GM23338 (cell line): Measurements from ENCODE around the gene ZBTB20. TPM values are rescaled to one million over a fixed set of nuclear protein-coding genes. Genes with fewer than 3 reads are reported as not detected.

Source experiments
- ATAC-seq: fragments of 200-7000 bp; cut with Tn5 transposase; 3 replicates; pipeline ENCODE4 v1.9.1; 2020
- DNase-seq: peaks from one replicate; pipeline ENCODE4 v3.0.0-alpha.2; 2015; ENCODE audit warnings: low spot score
- H2AFZ ChIP-seq: fragments of 200-600 bp; sonication (generic); 2 replicates; pipeline ENCODE4 v1.8.0; 2016; ENCODE audit warnings: antibody characterized with exemption, mild to moderate bottlenecking, moderate library complexity
- H3F3A ChIP-seq: fragments of 200-600 bp; sonication (generic); replicated peaks from 2 replicates; pipeline ENCODE4 v1.8.0; 2017; ENCODE audit warnings: antibody characterized with exemption, mixed run types, low read depth
- H3K27ac ChIP-seq: fragments of 200-600 bp; sonication (generic); 2 replicates; pipeline ENCODE4 v1.6.1; 2016; ENCODE audit warnings: low read depth
- H3K27me3 ChIP-seq: fragments of 200-600 bp; sonication (generic); 2 replicates; pipeline ENCODE4 v1.8.0; 2016; ENCODE audit warnings: mild to moderate bottlenecking, mixed run types, moderate library complexity; ENCODE audit not compliant: insufficient read depth
- H3K36me3 ChIP-seq: fragments of 200-600 bp; sonication (generic); 2 replicates; pipeline ENCODE4 v1.8.0; 2016; ENCODE audit warnings: mild to moderate bottlenecking; ENCODE audit not compliant: insufficient read depth
- H3K4me1 ChIP-seq: fragments of 200-600 bp; sonication (generic); 2 replicates; pipeline ENCODE4 v1.8.0; 2016; ENCODE audit warnings: mild to moderate bottlenecking, moderate library complexity; ENCODE audit not compliant: insufficient read depth
- H3K4me2 ChIP-seq: fragments of 200-600 bp; sonication (generic); 2 replicates; pipeline ENCODE4 v1.7.1; 2017; ENCODE audit warnings: mixed run types
- H3K4me3 ChIP-seq: fragments of 200-600 bp; sonication (generic); 2 replicates; pipeline ENCODE4 v1.6.1; 2016; ENCODE audit warnings: mixed run types
- H3K79me2 ChIP-seq: fragments of 200-600 bp; sonication (generic); replicated peaks from 2 replicates; pipeline ENCODE4 v1.8.0; 2017; ENCODE audit warnings: mild to moderate bottlenecking; ENCODE audit not compliant: insufficient read depth
- H3K9me2 ChIP-seq: fragments of 200-600 bp; sonication (generic); 2 replicates; pipeline ENCODE4 v1.8.0; 2017; ENCODE audit not compliant: insufficient read depth
- H4K20me1 ChIP-seq: fragments of 200-600 bp; sonication (generic); replicated peaks from 2 replicates; pipeline ENCODE4 v1.8.0; 2017; ENCODE audit warnings: mild to moderate bottlenecking; ENCODE audit not compliant: insufficient read depth
- H3K27ac Mint-ChIP-seq: 2 replicates; pipeline ENCODE4 v1.8.0; 2020; ENCODE audit warnings: inconsistent platforms, mild to moderate bottlenecking, moderate library complexity, mixed read lengths
- H3K27me3 Mint-ChIP-seq: 3 replicates; pipeline ENCODE4 v1.8.0; 2022; ENCODE audit warnings: low read depth, mild to moderate bottlenecking, moderate library complexity, mixed read lengths, inconsistent platforms; ENCODE audit not compliant: insufficient read depth, poor library complexity
- H3K36me3 Mint-ChIP-seq: 3 replicates; pipeline ENCODE4 v1.8.0; 2021; ENCODE audit warnings: low read depth, mild to moderate bottlenecking, inconsistent platforms, moderate library complexity, mixed read lengths
- H3K4me1 Mint-ChIP-seq: 3 replicates; pipeline ENCODE4 v1.8.0; 2020; ENCODE audit warnings: mild to moderate bottlenecking, inconsistent platforms, mixed read lengths
- H3K4me3 Mint-ChIP-seq: 3 replicates; pipeline ENCODE4 v1.8.0; 2021; ENCODE audit warnings: moderate library complexity, mild to moderate bottlenecking, inconsistent platforms, mixed read lengths
- H3K9me3 Mint-ChIP-seq: 3 replicates; pipeline ENCODE4 v1.8.0; 2020; ENCODE audit warnings: moderate library complexity, mild to moderate bottlenecking, inconsistent platforms, mixed read lengths
- CREB1 ChIP-seq: fragments of 250-450 bp; sonication (Bioruptor Pico); IDR thresholded peaks from 2 replicates; pipeline ENCODE4 v1.5.0; 2020; ENCODE audit warnings: low read depth, mild to moderate bottlenecking, moderate library complexity
- EZH2 ChIP-seq: fragments of 200-600 bp; sonication (generic); IDR thresholded peaks from one replicate; pipeline ENCODE4 v1.8.0; 2017; ENCODE audit warnings: antibody characterized with exemption, mild to moderate bottlenecking, low read depth; ENCODE audit not compliant: unreplicated experiment
- EZH2phosphoT487 ChIP-seq: fragments of 200-600 bp; sonication (generic); IDR thresholded peaks from one replicate; pipeline ENCODE4 v1.8.1; 2018; ENCODE audit warnings: antibody characterized with exemption; ENCODE audit not compliant: unreplicated experiment
- JUNB ChIP-seq: IDR thresholded peaks from one replicate; pipeline ENCODE4 v1.6.1; 2016; ENCODE audit warnings: antibody characterized with exemption; ENCODE audit not compliant: unreplicated experiment
- NANOG ChIP-seq: IDR thresholded peaks from 2 replicates; pipeline ENCODE4 v1.6.1; 2016; ENCODE audit warnings: antibody characterized with exemption, borderline replicate concordance
- POLR2AphosphoS5 ChIP-seq: IDR thresholded peaks from 2 replicates; pipeline ENCODE4 v1.6.1; 2016; ENCODE audit warnings: antibody characterized with exemption, low read depth
- STAT1 ChIP-seq: IDR thresholded peaks from one replicate; pipeline ENCODE4 v1.6.1; 2016; ENCODE audit warnings: antibody characterized with exemption; ENCODE audit not compliant: unreplicated experiment
- ZNF114 ChIP-seq: fragments of 250-450 bp; sonication (Bioruptor Pico); IDR thresholded peaks from 2 replicates; pipeline ENCODE4 v1.5.0; 2020; ENCODE audit warnings: mild to moderate bottlenecking, moderate library complexity
- ZNF331 ChIP-seq: fragments of 250-450 bp; sonication (Bioruptor Pico); IDR thresholded peaks from 2 replicates; pipeline ENCODE4 v1.5.0; 2020; ENCODE audit warnings: low read depth, mild to moderate bottlenecking, moderate library complexity
- polyA plus RNA-seq: library from polyadenylated mRNA; unstranded; fragments of >200 nt; fragmentation: Nextera tagmentation; extraction: Ambion mirVana; gene quantifications from 2 replicates; pipeline ENCODE4 v1.2.1, GENCODE V29; 2016
- total RNA-seq: library from RNA; depleted of rRNA; stranded (reverse); fragments of >200 nt; shearing (Covaris generic); gene quantifications from 2 replicates; pipeline ENCODE4 v1.2.3, GENCODE V29; 2014
- TF ChIP-seq, protein P1 (sequence below): IDR thresholded peaks from one replicate; pipeline ENCODE4 v1.6.1; 2018; ENCODE audit warnings: antibody characterized with exemption; ENCODE audit not compliant: unreplicated experiment
- TF ChIP-seq, protein P2 (sequence below), 2 experiments: fragments of 200-600 bp in 1 of 2; sonication (generic) in 1 of 2; conservative IDR thresholded peaks; 2 replicates each; pipeline versions ENCODE4 v1.5.1 to v1.6.1; 2016 to 2017; ENCODE audit warnings: antibody characterized with exemption in 2 of 2, low read depth in 2 of 2, mild to moderate bottlenecking in 2 of 2, moderate library complexity in 1 of 2
- TF ChIP-seq, protein P3 (sequence below): IDR thresholded peaks from 2 replicates; pipeline ENCODE4 v1.6.1; 2016; ENCODE audit warnings: antibody characterized with exemption
- TF ChIP-seq, protein P4 (sequence below): fragments of 250-450 bp; sonication (Bioruptor Pico); IDR thresholded peaks from 2 replicates; pipeline ENCODE4 v1.5.0; 2020; ENCODE audit warnings: mild to moderate bottlenecking, moderate library complexity

Gene ZBTB20
- total and polyA plus RNA-seq, 2 experiments from 2014 or later: 2.0 to 3.3 TPM

DNA sequence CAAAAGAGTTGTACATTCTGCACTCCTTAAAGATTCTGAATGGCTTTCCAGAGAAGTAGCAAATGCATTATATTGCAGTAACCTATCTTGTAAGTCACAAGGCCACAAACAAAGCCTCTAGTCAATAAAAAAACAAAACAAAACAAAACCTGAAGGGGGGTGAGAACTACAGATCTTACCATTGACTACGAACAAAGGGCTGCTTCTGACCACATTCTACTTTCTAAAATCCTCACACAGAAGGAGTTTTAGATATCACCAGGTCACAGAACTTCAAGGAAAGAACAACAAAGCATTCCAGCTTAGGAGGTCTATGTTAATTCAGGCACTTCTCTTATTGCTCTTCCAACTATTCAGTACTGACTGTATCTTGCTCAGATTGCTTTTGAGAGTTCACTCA, 343.0 kb downstream of the ZBTB20 start:
- Histone ChIP-seq H3K4me2 (no peak overlapping the region), H3K4me1 (no peaks in the 10 kb centered on the region), H3K27ac (no peak overlapping the region), H2AFZ (no peak overlapping the region), H3F3A (no peaks in the 10 kb centered on the region), H3K4me3 (no peak overlapping the region), H3K36me3 (no peaks in the 10 kb centered on the region), H4K20me1 (no peaks in the 10 kb centered on the region), H3K27me3 (no peaks in the 10 kb centered on the region), H3K9me2 (no peaks in the 10 kb centered on the region), H3K79me2 (no peaks in the 10 kb centered on the region)
- peak; percentile 12 for DNase-seq
- ATAC-seq: peak; percentile 56
- Mint-ChIP-seq H3K4me3 (no peak overlapping the region), H3K27ac (no peak overlapping the region), H3K4me1 (peaks cover 17% of the 10 kb centered on the region), H3K27me3 (no peaks in the 10 kb centered on the region), H3K36me3 (no peaks in the 10 kb centered on the region), H3K9me3 (no peaks in the 10 kb centered on the region)
- TF ChIP-seq, protein P1, sequence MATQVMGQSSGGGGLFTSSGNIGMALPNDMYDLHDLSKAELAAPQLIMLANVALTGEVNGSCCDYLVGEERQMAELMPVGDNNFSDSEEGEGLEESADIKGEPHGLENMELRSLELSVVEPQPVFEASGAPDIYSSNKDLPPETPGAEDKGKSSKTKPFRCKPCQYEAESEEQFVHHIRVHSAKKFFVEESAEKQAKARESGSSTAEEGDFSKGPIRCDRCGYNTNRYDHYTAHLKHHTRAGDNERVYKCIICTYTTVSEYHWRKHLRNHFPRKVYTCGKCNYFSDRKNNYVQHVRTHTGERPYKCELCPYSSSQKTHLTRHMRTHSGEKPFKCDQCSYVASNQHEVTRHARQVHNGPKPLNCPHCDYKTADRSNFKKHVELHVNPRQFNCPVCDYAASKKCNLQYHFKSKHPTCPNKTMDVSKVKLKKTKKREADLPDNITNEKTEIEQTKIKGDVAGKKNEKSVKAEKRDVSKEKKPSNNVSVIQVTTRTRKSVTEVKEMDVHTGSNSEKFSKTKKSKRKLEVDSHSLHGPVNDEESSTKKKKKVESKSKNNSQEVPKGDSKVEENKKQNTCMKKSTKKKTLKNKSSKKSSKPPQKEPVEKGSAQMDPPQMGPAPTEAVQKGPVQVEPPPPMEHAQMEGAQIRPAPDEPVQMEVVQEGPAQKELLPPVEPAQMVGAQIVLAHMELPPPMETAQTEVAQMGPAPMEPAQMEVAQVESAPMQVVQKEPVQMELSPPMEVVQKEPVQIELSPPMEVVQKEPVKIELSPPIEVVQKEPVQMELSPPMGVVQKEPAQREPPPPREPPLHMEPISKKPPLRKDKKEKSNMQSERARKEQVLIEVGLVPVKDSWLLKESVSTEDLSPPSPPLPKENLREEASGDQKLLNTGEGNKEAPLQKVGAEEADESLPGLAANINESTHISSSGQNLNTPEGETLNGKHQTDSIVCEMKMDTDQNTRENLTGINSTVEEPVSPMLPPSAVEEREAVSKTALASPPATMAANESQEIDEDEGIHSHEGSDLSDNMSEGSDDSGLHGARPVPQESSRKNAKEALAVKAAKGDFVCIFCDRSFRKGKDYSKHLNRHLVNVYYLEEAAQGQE: no peak
- no peak for TF ChIP-seq EZH2phosphoT487
- no peak for TF ChIP-seq NANOG
- TF ChIP-seq, protein P2, sequence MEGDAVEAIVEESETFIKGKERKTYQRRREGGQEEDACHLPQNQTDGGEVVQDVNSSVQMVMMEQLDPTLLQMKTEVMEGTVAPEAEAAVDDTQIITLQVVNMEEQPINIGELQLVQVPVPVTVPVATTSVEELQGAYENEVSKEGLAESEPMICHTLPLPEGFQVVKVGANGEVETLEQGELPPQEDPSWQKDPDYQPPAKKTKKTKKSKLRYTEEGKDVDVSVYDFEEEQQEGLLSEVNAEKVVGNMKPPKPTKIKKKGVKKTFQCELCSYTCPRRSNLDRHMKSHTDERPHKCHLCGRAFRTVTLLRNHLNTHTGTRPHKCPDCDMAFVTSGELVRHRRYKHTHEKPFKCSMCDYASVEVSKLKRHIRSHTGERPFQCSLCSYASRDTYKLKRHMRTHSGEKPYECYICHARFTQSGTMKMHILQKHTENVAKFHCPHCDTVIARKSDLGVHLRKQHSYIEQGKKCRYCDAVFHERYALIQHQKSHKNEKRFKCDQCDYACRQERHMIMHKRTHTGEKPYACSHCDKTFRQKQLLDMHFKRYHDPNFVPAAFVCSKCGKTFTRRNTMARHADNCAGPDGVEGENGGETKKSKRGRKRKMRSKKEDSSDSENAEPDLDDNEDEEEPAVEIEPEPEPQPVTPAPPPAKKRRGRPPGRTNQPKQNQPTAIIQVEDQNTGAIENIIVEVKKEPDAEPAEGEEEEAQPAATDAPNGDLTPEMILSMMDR (conservative IDR thresholded peaks at IDR 0.05; ENCODE audit: low read depth in 2 of 2): no peak
- no peak for TF ChIP-seq EZH2
- TF ChIP-seq, protein P3, sequence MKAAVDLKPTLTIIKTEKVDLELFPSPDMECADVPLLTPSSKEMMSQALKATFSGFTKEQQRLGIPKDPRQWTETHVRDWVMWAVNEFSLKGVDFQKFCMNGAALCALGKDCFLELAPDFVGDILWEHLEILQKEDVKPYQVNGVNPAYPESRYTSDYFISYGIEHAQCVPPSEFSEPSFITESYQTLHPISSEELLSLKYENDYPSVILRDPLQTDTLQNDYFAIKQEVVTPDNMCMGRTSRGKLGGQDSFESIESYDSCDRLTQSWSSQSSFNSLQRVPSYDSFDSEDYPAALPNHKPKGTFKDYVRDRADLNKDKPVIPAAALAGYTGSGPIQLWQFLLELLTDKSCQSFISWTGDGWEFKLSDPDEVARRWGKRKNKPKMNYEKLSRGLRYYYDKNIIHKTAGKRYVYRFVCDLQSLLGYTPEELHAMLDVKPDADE: no peak
- no peak for TF ChIP-seq POLR2AphosphoS5
- no peak for TF ChIP-seq CREB1
- no peak for TF ChIP-seq JUNB
- TF ChIP-seq ZNF331 (CRISPR knock-in tag): no peak
- TF ChIP-seq ZNF114: no peak
- TF ChIP-seq, protein P4, sequence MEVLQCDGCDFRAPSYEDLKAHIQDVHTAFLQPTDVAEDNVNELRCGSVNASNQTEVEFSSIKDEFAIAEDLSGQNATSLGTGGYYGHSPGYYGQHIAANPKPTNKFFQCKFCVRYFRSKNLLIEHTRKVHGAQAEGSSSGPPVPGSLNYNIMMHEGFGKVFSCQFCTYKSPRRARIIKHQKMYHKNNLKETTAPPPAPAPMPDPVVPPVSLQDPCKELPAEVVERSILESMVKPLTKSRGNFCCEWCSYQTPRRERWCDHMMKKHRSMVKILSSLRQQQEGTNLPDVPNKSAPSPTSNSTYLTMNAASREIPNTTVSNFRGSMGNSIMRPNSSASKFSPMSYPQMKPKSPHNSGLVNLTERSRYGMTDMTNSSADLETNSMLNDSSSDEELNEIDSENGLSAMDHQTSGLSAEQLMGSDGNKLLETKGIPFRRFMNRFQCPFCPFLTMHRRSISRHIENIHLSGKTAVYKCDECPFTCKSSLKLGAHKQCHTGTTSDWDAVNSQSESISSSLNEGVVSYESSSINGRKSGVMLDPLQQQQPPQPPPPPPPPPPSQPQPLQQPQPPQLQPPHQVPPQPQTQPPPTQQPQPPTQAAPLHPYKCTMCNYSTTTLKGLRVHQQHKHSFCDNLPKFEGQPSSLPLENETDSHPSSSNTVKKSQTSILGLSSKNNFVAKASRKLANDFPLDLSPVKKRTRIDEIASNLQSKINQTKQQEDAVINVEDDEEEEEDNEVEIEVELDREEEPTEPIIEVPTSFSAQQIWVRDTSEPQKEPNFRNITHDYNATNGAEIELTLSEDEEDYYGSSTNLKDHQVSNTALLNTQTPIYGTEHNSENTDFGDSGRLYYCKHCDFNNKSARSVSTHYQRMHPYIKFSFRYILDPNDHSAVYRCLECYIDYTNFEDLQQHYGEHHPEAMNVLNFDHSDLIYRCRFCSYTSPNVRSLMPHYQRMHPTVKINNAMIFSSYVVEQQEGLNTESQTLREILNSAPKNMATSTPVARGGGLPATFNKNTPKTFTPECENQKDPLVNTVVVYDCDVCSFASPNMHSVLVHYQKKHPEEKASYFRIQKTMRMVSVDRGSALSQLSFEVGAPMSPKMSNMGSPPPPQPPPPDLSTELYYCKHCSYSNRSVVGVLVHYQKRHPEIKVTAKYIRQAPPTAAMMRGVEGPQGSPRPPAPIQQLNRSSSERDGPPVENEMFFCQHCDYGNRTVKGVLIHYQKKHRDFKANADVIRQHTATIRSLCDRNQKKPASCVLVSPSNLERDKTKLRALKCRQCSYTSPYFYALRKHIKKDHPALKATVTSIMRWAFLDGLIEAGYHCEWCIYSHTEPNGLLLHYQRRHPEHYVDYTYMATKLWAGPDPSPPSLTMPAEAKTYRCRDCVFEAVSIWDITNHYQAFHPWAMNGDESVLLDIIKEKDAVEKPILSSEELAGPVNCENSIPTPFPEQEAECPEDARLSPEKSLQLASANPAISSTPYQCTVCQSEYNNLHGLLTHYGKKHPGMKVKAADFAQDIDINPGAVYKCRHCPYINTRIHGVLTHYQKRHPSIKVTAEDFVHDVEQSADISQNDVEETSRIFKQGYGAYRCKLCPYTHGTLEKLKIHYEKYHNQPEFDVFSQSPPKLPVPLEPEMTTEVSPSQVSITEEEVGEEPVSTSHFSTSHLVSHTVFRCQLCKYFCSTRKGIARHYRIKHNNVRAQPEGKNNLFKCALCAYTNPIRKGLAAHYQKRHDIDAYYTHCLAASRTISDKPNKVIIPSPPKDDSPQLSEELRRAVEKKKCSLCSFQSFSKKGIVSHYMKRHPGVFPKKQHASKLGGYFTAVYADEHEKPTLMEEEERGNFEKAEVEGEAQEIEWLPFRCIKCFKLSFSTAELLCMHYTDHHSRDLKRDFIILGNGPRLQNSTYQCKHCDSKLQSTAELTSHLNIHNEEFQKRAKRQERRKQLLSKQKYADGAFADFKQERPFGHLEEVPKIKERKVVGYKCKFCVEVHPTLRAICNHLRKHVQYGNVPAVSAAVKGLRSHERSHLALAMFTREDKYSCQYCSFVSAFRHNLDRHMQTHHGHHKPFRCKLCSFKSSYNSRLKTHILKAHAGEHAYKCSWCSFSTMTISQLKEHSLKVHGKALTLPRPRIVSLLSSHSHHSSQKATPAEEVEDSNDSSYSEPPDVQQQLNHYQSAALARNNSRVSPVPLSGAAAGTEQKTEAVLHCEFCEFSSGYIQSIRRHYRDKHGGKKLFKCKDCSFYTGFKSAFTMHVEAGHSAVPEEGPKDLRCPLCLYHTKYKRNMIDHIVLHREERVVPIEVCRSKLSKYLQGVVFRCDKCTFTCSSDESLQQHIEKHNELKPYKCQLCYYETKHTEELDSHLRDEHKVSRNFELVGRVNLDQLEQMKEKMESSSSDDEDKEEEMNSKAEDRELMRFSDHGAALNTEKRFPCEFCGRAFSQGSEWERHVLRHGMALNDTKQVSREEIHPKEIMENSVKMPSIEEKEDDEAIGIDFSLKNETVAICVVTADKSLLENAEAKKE (CRISPR knock-in tag): no peak
- no peak for TF ChIP-seq STAT1
